Activated CD4-positive, CD25-positive, alpha-beta regulatory T cell treated with anti-CD3 and anti-CD28 coated beads, Interleukin-2, amount 50 U/mL, for 72 hours (primary cell): ENCODE results near the gene RNF144A.

Experiments used
- DNase-seq: peaks from one replicate; pipeline ENCODE4 v3.0.0; 2021

RNF144A gene

DNA sequence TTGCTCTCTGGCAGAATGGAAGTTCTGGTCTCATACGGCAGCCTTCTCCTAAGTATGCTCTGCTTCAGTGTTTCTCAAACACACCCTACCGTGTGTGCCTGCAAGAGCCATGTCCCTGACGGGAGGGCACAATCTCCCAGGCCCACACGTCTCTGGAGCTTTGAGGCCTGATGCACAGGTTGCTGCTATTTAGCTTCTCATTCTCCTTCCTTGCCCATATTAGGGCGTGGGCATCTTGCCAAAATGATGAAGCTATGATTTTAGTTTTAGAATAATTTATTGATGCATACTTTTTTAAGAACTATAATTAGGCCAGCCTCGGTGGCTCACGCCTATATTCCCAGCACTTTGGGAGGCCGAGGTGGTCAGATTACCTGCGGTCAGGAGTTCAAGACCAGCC lies 107.9 kb downstream of the RNF144A start:
- DNase-seq = no peak

DNA sequence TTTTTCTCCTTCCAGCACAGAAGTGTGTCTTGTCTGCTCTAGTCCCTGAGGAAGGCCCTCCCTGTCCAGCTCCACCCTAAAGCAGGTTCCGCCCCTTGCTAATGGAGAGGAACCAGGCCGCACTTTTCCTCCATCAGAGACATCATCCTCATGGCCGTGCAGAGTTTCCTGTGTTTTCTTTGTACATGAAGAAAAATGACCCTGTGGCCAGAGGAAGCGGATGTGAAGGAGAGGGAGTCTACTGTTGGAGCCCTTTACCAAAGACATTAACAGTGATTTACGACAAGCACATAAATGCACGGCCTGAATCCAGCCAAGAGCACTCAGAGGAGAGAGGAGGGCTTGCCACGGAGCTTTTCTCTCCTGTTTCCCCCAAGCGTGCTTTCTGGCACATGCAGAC lies 109.5 kb downstream of the RNF144A start:
- DNase-seq = no peak

DNA sequence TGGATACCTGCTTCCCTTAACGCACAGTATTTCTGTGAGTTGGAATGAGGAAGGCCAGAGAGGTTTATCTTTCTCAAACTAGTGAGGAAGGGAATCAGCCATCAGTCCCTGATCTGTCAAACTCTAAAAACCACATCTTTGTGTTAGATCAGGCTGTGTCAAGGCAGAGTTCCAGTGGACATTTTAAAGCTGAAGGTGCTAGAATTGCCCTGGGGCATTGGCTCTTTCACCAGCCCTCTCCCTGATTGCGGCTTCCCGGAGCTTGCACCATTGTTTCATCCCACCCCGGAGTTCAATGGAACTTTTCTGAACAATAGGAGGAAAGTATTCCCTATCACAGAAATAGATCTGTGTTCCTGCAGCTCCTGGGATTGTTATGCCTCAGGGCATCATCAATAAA lies 110.2 kb downstream of the RNF144A start:
- no peak for DNase-seq

DNA sequence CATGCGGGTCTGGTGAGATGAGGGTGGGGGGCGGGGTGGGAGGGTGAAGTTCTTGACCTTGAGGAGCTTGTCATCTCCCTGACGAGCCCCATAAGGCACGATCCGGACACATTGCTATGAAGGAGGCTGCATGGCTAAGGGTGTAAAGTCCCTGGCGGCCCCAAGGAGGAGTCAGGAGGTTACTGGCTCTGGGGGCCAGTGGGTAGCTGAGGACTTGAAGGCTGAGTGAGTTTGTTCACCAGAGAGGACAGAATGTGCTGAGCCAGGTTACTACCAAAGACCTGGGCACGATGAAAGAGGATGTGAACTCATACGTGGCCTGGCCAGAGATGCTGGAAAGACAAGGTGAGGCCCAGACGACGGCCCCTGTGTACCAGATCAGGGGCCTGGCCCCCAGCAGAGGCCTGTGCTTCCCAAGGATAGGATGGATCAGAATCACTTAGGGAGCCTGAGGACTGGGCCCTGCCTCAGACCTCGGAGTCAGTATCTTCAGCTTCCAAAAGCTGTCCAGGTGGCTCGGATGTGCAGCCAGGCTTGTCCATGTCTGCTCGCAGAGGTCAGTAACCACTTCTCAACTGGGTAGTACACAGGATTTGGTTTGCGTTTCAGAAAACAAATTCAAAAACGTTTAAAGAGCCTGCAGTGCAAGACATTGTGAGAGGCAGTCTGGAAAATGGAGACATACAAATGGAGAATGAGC lies 110.9 kb downstream of the RNF144A start:
- no peak for DNase-seq

DNA sequence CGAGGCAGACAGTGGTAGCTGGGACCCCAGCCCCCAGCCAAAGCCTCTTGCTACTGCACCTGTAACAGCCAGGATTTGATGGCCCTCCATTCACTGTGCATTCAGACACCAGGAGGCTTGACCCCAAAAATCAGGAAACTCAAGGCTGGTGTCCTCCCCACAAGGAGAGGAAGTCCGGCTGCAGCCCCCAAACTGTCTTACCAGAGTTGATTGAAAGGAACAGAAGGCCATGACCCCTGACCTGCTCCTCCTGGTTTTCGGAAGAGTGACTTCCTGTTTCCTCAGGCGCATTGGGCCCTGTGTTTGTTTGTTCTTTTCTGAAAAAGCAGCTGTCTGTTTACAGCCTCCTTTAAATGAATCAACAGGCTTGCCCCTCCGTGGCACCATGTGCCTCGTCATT lies 111.6 kb downstream of the RNF144A start:
- no peak for DNase-seq

DNA sequence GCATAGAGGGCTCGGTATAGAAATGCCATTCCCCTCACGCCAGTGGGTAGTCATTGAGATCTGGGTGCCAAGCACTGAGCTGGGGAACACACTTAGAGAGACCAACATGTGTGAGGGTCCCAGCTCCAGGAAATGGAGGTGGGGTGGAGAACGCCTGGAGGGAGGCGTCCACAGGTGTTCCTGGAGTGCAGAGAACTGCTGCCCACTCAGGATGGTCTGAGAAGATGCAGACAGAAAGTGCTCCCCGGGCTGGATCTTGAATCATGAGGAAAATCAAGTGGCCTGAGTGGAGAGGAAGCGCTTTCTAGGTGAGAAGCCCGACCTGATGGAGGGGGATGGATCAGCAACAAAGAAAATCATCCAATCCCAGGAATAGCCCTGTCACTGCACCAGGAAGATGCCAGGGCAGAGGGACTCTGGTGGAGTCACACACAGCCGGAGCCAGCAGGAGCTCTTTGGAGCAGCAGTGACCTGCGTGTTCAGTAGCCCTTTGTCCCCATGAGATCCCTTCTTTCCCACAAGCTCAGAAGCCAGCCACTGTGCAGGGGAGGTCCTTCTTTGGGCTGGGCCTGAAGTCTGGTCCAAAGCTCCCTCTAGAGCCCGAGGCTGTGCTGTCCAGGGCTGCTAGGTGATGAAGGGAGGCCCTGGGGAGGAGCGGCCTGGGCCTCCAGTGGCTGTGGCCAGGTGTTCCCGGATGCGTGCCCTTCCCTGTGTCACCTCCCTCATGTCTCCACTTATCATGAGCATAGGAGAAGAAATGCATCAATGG lies 112.3 kb downstream of the RNF144A start:
- no peak for DNase-seq

DNA sequence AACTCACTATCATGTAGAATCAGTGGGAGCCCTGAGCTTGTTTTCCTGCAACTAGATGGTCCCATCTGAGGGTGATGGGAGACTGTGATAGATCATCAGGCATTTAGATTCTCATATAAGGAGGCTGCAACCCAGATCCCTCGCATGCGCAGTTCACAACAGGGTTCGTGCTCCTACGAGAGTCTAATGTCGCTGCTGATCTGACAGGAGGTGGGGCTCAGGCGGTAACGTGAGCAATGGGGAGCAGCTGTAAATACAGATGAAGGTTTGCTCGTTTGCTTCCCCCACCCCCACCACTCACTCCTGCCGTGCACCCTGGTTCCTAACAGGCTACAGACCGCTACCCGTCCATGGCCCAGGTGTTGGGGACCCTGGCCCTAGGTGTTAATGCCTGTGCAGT lies 113.6 kb downstream of the RNF144A start:
- no peak for DNase-seq

DNA sequence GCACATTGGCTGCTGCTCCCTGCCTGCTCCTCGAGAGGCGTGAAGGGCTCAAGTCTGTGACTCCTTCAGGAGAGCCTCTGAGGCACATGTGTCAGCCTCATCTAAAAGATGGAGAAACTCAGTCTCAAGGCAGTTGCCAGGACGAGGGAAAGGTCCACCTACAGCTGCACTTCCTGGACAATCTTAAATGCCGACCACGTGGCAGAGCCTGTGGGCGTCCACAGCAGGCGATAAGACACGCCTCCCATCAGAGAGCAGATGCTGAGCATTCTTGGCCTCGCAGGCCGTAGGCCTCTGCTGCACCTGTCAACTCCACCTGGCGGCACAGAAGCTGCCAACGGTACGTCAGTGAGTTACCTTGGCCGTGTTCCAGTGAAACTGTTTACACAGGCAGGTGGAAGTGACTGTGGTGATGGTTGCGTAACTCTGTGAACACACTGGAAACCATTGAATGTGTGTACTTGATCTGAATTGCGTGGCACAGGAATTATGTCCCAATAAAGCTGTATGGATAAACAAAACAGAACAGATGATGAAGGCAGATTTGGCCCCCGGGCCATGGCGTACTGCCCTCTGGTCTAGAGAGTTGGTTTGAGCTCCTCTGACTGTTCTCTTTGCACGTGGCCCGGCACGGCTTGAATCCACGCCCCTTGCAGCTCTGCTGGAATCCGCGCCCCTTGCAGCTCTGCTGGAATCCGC lies 114.5 kb downstream of the RNF144A start:
- DNase-seq = no peak

DNA sequence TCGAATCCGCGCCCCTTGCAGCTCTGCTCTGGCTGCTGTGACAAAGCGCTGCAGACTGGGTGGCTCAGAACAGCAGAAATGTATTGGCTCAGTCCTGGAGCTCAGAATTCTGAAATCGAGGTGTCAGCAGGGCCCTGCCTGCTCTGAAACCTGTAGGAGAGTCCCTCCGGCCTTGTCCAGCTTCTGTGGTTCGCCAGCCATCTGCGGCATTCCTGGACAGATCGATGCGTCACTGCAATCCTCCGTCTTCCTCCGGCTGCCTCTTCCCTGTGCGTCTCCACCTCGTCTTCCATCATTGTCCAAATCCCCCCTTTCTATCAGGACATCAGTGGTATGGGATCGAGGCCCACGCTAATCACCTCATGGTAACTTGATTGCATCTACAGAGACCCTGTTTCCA lies 115.2 kb downstream of the RNF144A start:
- DNase-seq = no peak

DNA sequence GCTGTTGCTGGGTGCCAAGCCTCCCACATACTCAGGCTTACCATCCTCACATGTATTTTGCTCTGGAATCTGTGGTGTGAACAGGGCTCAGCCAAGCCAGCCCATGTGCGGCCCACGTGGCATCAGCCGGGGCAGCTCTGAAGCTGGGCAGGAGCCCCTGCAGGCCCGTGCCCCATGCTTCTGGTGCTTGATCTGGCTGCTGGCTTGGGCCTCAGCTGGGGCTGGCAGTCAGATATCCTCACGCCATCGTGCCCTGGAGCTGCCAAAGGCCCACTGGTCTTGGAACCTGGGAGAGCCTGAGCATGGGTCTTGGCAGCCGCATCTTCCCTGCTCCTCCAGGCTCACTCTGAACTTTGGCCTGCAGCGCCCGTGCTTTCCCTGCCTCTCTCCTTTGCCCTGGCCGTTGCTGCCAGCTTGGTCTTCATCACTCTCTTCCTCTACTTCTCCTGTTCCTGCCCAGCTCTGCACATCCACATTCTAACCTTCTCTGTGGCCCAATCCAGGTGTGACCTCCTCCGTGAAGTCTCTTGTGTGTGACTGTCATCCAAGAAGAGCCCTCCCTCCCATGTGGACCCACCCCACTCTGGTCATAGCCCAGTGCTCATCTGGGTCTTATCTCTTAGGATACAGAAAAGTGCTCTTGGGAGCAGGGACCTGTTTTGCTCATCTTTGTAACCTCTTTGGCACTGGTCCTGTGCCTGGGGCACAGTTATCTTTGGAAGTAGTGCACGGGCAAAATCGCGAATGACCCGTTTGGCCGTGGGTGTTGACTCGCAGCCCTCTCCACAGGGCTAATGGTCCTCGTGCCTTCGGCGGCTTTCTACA lies 116.1 kb downstream of the RNF144A start:
- DNase-seq = no peak

DNA sequence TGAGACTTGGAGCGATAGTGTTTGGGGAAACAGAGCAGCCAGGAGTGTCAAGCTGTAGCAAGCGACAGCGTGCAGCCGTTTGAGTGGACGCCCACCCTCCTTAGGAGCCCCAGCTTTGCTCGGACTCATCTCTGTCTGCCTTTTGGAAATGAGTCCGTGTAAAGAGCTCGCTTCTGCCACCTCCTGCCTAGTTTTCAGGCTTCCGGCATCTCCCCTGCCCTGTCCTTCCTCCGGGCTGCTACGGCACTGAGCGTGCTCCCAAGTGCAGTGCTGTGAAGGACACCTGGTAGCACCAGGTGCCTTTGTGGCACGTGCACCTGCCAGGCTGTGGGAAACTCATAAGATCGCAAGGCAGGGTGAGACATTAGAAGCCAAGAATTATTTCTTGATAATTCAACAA lies 117.1 kb downstream of the RNF144A start:
- no peak for DNase-seq

DNA sequence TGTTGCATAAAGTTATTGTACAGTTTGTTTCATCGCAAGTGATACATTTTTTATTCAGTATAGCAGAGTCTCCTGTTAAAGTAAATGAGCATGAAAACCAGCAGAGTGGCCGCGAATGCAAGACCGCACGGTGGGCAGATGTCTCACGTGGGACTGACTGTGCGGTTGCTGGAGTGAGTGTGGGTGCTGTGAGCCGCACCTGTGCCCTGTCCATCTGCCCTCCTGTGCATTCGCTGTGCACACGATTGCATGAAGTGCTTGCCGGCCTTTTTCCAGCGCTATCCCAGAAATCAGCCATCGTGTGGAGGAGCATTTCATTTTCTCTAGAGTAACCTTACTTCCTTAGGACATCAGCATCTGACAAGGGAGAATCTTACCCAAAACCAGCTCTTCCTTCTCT lies 118.7 kb downstream of the RNF144A start:
- no peak for DNase-seq

DNA sequence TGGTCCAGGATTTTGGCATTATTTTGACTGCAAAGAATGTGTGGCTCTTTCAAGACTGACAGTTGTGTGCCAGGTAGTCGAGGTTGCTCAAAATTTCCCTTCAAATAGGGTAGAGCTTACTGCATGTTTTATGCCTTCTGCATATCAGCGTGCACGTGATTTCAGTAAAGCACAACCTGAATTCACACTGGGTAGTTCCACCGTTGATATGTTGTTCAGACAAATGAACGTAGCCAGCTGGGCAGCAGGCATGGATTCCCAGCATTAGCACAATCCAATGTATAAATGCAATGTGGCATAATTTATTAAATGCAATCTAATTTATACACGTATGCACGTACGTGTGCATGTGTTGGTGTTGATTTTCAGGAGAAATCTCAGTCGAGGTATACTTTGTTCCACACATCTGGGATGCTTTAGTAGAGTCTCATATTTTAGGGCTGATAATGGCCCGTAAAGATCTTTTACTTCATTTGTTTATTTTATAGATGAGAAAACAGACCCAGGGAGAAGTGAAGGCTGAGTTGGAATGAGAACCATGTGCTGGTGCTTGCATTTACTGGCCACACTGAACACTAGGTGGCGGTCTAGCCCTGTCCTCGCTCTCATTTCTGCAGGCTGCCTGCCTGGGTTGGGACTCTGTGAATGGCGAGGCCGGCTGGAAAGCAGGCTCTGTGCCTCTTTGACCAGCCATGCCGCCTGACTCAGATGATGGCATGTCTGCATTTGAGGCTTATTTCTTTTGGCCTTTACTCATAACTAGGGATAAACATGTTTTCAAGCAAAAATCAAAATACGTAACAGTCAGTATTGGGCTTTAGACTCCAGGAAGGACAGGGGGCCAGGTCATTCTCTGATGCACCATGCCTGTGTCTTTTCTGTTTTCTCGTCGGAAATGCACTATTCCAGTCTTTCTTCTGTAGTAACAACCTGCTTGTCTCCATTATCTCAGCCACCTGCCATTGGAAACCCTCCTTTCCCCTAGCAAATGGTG lies 120.4 kb downstream of the RNF144A start:
- peak; percentile 39 for DNase-seq

DNA sequence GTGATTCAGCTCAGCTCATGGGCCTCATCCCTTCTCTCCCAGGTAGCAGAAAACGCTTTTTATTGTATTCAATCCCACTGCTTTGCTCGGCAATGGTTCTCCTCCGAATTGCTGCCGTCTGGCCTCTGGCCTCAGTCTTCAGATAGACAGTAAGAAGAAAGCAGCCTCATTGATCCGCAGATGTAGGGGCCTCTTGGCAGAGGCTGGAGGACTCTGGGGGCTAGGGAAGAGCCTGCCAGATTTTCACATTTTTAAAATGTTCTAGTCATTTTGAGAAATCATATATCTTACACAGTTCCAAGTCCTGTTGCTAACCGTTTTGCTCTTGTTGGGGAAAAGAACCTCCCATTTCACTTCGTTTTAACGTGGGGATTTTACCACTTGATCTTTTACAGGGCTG lies 123.3 kb downstream of the RNF144A start:
- no peak for DNase-seq

DNA sequence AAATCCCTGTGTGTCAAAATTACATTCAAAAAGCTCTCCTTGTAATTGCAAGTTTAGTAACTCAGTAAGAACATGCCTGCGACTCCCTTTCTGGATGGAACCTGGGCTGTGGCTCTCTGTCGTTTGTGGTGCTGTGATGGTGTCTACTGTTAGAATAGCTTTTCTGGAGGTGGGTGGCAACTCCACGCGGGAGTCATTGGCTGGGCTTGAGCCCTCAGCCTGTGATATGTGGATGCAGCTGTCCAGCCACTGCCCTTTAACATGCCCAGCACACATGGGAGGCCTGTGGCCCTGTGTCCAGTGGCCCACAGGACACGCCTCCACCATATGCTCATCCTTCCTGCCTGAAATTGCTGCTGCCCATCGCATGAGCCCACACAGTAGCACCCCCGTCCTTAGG lies 124.2 kb downstream of the RNF144A start:
- no peak for DNase-seq

DNA sequence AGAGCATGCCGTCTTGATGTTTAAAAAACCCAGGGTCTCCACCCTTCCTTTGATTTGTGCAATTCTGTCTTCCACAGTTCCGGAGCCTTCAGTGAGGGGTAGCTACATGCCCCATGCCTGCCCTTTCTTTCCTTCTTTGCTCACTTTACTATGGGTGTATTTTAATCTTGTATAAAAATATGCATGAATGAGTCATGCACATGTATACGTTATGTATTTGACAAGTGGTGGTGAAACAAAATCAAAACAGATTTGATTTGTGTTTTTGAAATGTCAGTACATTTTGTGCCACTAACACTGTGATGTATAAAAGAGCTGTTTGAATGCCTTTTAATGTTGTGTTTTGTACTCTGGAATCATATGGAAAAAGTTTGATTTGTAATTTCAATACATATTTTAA lies 126.5 kb downstream of the RNF144A start:
- DNase-seq = no peak

DNA sequence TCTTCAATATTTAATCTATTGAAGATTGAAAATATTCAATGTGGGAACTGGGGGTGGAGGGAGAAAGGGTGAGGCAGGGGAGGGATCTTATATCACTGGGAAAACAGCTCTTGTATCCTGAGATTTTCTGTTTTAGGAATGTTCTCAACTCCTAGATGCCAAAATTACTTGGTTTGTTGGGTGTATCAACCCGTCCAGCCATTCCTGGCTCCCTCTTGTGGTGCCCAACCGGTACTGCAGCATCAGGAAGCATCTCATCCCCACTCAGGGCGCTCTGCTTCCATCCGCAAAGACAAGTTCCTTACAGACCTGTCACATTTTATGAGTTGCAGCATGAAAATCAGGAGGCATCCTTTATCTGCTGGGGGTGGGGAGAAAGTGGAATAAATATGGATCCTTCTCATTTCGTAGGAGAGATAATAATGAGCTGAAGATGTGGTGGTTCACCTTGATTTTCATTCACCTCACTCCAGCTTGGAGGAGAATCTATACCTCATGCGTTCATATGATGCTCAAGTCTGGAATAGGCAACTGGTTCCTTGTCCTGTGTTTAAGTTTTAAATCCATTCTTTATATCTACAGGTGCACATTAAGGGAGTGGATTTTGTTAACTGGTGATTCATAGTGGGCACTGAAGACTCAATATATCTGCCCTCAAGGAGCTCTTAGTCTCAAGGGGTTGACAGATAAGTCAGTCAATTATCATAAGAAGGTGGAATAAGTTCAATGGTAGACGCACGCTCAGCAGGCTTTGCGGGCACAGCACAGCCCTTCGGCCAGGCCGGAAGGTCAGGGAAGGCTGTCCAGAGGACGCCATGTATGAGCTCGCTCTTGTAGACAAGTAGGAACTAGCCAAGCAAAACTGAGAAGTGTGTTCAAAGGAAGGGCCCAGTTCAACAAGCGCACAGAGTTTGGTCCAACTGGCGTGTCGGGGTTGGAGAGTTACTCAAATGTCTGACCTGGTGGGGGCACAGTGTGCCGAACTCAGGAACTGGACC lies 127.3 kb downstream of the RNF144A start:
- peak; percentile 67 for DNase-seq

DNA sequence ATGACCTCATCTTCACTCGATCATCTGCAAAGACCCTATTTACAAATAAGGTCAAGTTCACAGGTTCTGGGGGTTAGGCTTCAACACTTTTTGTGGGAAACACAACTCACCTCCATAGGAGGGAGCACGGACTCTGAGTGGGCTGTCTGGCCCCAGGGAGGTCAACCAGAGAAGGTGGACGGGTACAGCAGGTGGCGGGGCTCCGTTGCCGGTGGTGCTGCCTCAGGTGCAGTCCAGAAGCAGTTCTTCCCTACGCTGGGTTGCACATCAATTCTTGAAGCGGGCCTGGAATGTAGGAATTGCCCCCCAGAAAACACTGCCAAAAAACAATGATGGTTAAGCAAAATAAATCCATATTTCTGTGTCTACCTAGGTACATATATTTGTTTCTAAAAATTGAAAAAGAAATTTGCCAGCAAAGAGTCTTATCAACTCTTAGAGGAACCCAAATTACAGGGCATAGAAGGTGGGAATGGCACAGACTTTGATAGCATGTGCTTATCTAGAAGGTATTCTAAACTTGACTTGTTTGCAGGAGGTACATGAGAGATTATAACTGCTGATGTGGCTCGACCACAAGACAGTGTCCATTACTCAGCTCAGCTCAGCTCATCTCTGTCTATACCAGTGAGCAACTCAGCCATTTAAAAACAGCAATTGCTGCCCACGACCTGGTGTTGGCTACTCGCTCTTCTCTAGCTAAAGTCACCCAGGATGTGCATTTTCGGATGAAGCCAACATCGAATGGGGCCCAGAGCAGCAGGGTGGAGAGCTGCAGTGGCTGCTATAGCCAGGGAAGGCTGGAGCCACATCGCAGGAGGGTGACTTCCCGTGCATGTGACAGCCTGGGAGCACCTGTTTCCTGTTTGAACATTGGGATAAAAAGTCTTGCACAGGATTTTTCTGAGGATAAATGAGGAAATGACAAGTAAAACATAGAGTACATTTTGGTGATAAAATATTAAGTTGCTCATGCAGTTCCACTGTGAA lies 128.7 kb downstream of the RNF144A start:
- no peak for DNase-seq

DNA sequence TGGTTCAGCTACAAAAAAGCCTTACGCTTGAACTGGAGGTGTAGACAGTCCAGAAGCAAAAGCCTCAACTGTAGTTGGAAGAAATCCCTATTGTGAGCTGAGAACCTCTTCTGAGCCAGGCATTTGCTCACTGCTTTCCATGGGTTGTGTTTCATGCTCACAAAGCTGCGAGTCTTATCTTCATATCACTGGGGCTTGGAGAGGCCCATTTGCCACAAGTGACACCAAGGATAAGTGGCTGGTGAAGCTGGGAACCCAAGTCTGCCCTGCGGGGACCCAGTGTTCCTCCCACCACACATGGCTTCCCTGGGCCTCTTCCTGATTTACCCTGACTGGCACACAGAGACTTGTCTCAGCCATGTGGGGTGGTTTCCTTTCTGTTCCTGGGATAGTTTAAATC lies 130.4 kb downstream of the RNF144A start:
- no peak for DNase-seq
